ENCODE results near the gene S1PR3.

The S1PR3 gene

GRCh38 chr9:88983865-88984542 is 7.3 kb upstream of the S1PR3 start:
- no peak for TF ChIP-seq CTCF (IDR thresholded peaks at IDR 0.05; ENCODE audit: low read depth, low read length, missing control alignments)
- in situ Hi-C loops (cut with HindIII; ENCODE audit: low sequenced_read_pairs): no loop called here
- DNase-seq (ENCODE audit: low read depth): no peak
- no peak overlapping the region for H3K4me3 ChIP-seq (ENCODE audit: low read depth, low read length)

GRCh38 chr9:88984543-88984883 is 6.8 kb upstream of the S1PR3 start:
- H3K4me3 ChIP-seq (ENCODE audit: low read depth, low read length): no peak overlapping the region
- TF ChIP-seq CTCF (IDR thresholded peaks at IDR 0.05; ENCODE audit: low read depth, low read length, missing control alignments): no peak
- no peak for DNase-seq (ENCODE audit: low read depth)
- in situ Hi-C loops (cut with HindIII; ENCODE audit: low sequenced_read_pairs): no loop called here

- no peak for TF ChIP-seq CTCF (IDR thresholded peaks at IDR 0.05; ENCODE audit: low read depth, low read length, missing control alignments)
- no peak overlapping the region for H3K4me3 ChIP-seq (ENCODE audit: low read depth, low read length)
- no peak for DNase-seq (ENCODE audit: low read depth)
- in situ Hi-C loops (cut with HindIII; ENCODE audit: low sequenced_read_pairs): no loop called here
These were observed 5.7 kb upstream of the S1PR3 start for GRCh38 chr9:88985616-88986015.

GRCh38 chr9:88986776-88987175 is 4.5 kb upstream of the S1PR3 start:
- in situ Hi-C loops (cut with HindIII; ENCODE audit: low sequenced_read_pairs): no loop called here
- no peak overlapping the region for H3K4me3 ChIP-seq (ENCODE audit: low read depth, low read length)
- DNase-seq (ENCODE audit: low read depth): no peak
- no peak for TF ChIP-seq CTCF (IDR thresholded peaks at IDR 0.05; ENCODE audit: low read depth, low read length, missing control alignments)

- no peak for DNase-seq (ENCODE audit: low read depth)
- H3K4me3 ChIP-seq (ENCODE audit: low read depth, low read length): no peak overlapping the region
- in situ Hi-C loops (cut with HindIII; ENCODE audit: low sequenced_read_pairs): no loop called here
- no peak for TF ChIP-seq CTCF (IDR thresholded peaks at IDR 0.05; ENCODE audit: low read depth, low read length, missing control alignments)
These were observed 3.6 kb upstream of the S1PR3 start for GRCh38 chr9:88987661-88988060.

GRCh38 chr9:88988796-88989641 is 2.2 kb upstream of the S1PR3 start:
- in situ Hi-C loops (cut with HindIII; ENCODE audit: low sequenced_read_pairs): no loop called here
- H3K4me3 ChIP-seq (ENCODE audit: low read depth, low read length): no peak overlapping the region
- no peak for DNase-seq (ENCODE audit: low read depth)
- TF ChIP-seq CTCF (IDR thresholded peaks at IDR 0.05; ENCODE audit: low read depth, low read length, missing control alignments): no peak

Data from astrocyte of the cerebellum (primary cell).